SKM-1 (cell line): ENCODE measurements around the gene DNLZ.
"Not testable (repeated sequence)": the region's sequence is repeated elsewhere in the genome, so short reads cannot be mapped to it uniquely, and the experiment has no call there.

Source experiments
- DNase-seq: peaks from one replicate; lab custom pipeline; 2025; ENCODE audit not compliant: unreplicated experiment; lab: John Stamatoyannopoulos, UW

Gene DNLZ

GRCh38 chr9:136361754-136362449 lies 1.6 kb downstream of the DNLZ start:
- no peak for DNase-seq

GRCh38 chr9:136361047-136361753 lies 2.3 kb downstream of the DNLZ start:
- DNase-seq: no peak

GRCh38 chr9:136359774-136360718 lies 3.5 kb downstream of the DNLZ start:
- DNase-seq: no peak

GRCh38 chr9:136358888-136359287 lies 4.7 kb downstream of the DNLZ start:
- no peak for DNase-seq

GRCh38 chr9:136358016-136358415 lies 5.5 kb downstream of the DNLZ start:
- DNase-seq: no peak

GRCh38 chr9:136357202-136357725 lies 6.3 kb downstream of the DNLZ start:
- DNase-seq: no peak

GRCh38 chr9:136355616-136356557 lies 7.7 kb downstream of the DNLZ start:
- DNase-seq: no peak

- DNase-seq: no peak
Measured at GRCh38 chr9:136354592-136355085, 8.9 kb downstream of the DNLZ start.

- no peak for DNase-seq
Measured at GRCh38 chr9:136353757-136354488, 9.6 kb downstream of the DNLZ start.

GRCh38 chr9:136353088-136353487 lies 10.5 kb downstream of the DNLZ start:
- no peak for DNase-seq

GRCh38 chr9:136352682-136353081 lies 10.9 kb downstream of the DNLZ start:
- no peak for DNase-seq

- not testable (repeated sequence) for DNase-seq
Measured at GRCh38 chr9:136351868-136352267, 11.7 kb downstream of the DNLZ start.

- DNase-seq: no peak
Measured at GRCh38 chr9:136351252-136351800, 12.2 kb downstream of the DNLZ start.

GRCh38 chr9:136349546-136349945 lies 14.0 kb downstream of the DNLZ start:
- DNase-seq: no peak

- no peak for DNase-seq
Measured at GRCh38 chr9:136348691-136349090, 14.9 kb downstream of the DNLZ start.

GRCh38 chr9:136347472-136348256 lies 15.9 kb downstream of the DNLZ start:
- no peak for DNase-seq

- DNase-seq: no peak
Measured at GRCh38 chr9:136346927-136347465, 16.5 kb downstream of the DNLZ start.

GRCh38 chr9:136346157-136346481 lies 17.4 kb downstream of the DNLZ start:
- DNase-seq: no peak
